B cell (primary cell): ENCODE results near the gene PAIP2. TPM values are rescaled to one million over a fixed set of nuclear protein-coding genes. Genes with fewer than 3 reads are reported as not detected.

ENCODE experiments used
- ATAC-seq: fragments of 200-7000 bp; cut with Tn5 transposase; one replicate; pipeline ENCODE4 v1.10.0; 2021; ENCODE audit warnings: low read depth, mild to moderate bottlenecking, moderate number of reproducible peaks, moderate library complexity
- CTCF ChIA-PET: fragments of 350-600 bp; sonication (Branson Sonifier 250); formaldehyde crosslinking; loops from one replicate; lab custom pipeline; 2021; ENCODE audit warnings: antibody characterized with exemption, inconsistent platforms; lab: Charles Lee
- POLR2A ChIA-PET: fragments of 350-600 bp; sonication (Branson Sonifier 250); formaldehyde crosslinking; loops from one replicate; lab custom pipeline; 2021; ENCODE audit warnings: antibody characterized with exemption; lab: Charles Lee
- DNase-seq: peaks from one replicate; pipeline ENCODE4 v3.0.0; 2013
- H2AFZ ChIP-seq: 2 replicates; pipeline ENCODE4 v1.6.1; 2012; ENCODE audit warnings: mild to moderate bottlenecking, low read depth, low read length; ENCODE audit not compliant: insufficient read depth, poor library complexity, severe bottlenecking
- H3K27ac ChIP-seq, 2 donors: 1 replicate in 1 of 2; 2 replicates in 1 of 2; pipeline ENCODE4 v1.5.1; 2012 to 2013; ENCODE audit warnings: low read length in 2 of 2, mild to moderate bottlenecking in 2 of 2, moderate library complexity in 1 of 2
- H3K27me3 ChIP-seq, 4 experiments: fragments of 200-600 bp in 1 of 4; sonication (generic) in 1 of 4; replicated peaks in 1 of 4; 1 replicate in 2 of 4; 2 replicates in 2 of 4; pipeline versions ENCODE4 v1.6.1 to v1.7.0; 2013 to 2016; ENCODE audit warnings: low read length in 3 of 4, mild to moderate bottlenecking in 2 of 4, mixed read lengths in 1 of 4, moderate library complexity in 1 of 4; ENCODE audit not compliant: insufficient read depth in 4 of 4, control insufficient read depth in 3 of 4; ENCODE audit errors: control extremely low read depth in 1 of 4
- H3K36me3 ChIP-seq, 2 experiments: replicated peaks in 1 of 2; 1 replicate in 1 of 2; 2 replicates in 1 of 2; pipeline versions ENCODE4 v1.6.1 to v1.7.1; 2013; ENCODE audit warnings: low read length in 1 of 2; ENCODE audit not compliant: insufficient read depth in 2 of 2, control insufficient read depth in 1 of 2; ENCODE audit errors: control extremely low read depth in 1 of 2, extremely low read depth in 1 of 2
- H3K4me1 ChIP-seq, 2 donors: fragments of 200-600 bp in 1 of 2; sonication (generic) in 1 of 2; 1 replicate in 1 of 2; 2 replicates in 1 of 2; pipeline versions ENCODE4 v1.5.1 to v1.6.1; 2013 to 2017; ENCODE audit warnings: low read length in 2 of 2; ENCODE audit not compliant: control insufficient read depth in 2 of 2, insufficient read depth in 2 of 2
- H3K4me2 ChIP-seq: replicated peaks from 2 replicates; pipeline ENCODE3; 2012; ENCODE audit warnings: mild to moderate bottlenecking, low read depth, low read length; ENCODE audit not compliant: poor library complexity, severe bottlenecking
- H3K4me3 ChIP-seq, 5 experiments: fragments of 200-600 bp in 1 of 5; sonication (generic) in 1 of 5; 1 replicate in 3 of 5; 2 replicates in 2 of 5; pipeline versions ENCODE4 v1.5.1 to v1.7.0; 2011 to 2016; ENCODE audit warnings: low read length in 4 of 5, mild to moderate bottlenecking in 4 of 5, low read depth in 2 of 5, control low read depth in 1 of 5, moderate library complexity in 1 of 5; ENCODE audit not compliant: insufficient read depth in 1 of 5; ENCODE audit errors: control extremely low read depth in 1 of 5, extremely low read depth in 1 of 5
- H3K79me2 ChIP-seq: fragments of 200-600 bp; sonication (generic); one replicate; pipeline ENCODE4 v1.6.0; 2016; ENCODE audit warnings: low read length; ENCODE audit not compliant: control insufficient read depth, insufficient read depth
- H3K9ac ChIP-seq: fragments of 200-600 bp; sonication (generic); 2 replicates; pipeline ENCODE4 v1.6.1; 2017; ENCODE audit warnings: mild to moderate bottlenecking, low read length, moderate library complexity
- H3K9me3 ChIP-seq, 3 donors: one replicate each; pipeline versions ENCODE4 v1.6.1 to v1.7.1; 2013; ENCODE audit warnings: low read length in 2 of 3; ENCODE audit not compliant: control insufficient read depth in 2 of 3, insufficient read depth in 1 of 3; ENCODE audit errors: control extremely low read depth in 1 of 3
- H4K20me1 ChIP-seq: 2 replicates; pipeline ENCODE4 v1.6.0; 2012; ENCODE audit warnings: mild to moderate bottlenecking, low read length; ENCODE audit not compliant: insufficient read depth, control insufficient read depth, poor library complexity, severe bottlenecking
- H3K27ac Mint-ChIP-seq: one replicate; pipeline ENCODE4 v1.8.0; 2021; ENCODE audit warnings: mixed read lengths
- H3K27me3 Mint-ChIP-seq: one replicate; pipeline ENCODE4 v1.8.0; 2021; ENCODE audit warnings: mixed read lengths
- H3K4me1 Mint-ChIP-seq: one replicate; pipeline ENCODE4 v1.8.0; 2021; ENCODE audit warnings: mixed read lengths
- H3K4me3 Mint-ChIP-seq: one replicate; pipeline ENCODE4 v1.8.0; 2021; ENCODE audit warnings: mixed read lengths
- H3K9me3 Mint-ChIP-seq: one replicate; pipeline ENCODE4 v1.8.0; 2022; ENCODE audit warnings: mixed read lengths; ENCODE audit not compliant: insufficient read depth
- CTCF ChIP-seq: fragments of 200-600 bp; IDR thresholded peaks from one replicate; pipeline ENCODE4 v1.8.0; 2022; ENCODE audit warnings: antibody characterized with exemption, mild to moderate bottlenecking
- EZH2 ChIP-seq: IDR thresholded peaks from 2 replicates; pipeline ENCODE4 v1.6.1; 2012; ENCODE audit warnings: borderline replicate concordance, low read depth, mild to moderate bottlenecking, moderate library complexity, low read length; ENCODE audit not compliant: insufficient read depth, poor library complexity, severe bottlenecking
- WGBS: methylation state at CpG from one replicate; pipeline ENCODE4 v1.1.5; 2013; ENCODE audit warnings: missing lambda C conversion rate; ENCODE audit not compliant: insufficient coverage; 5-methylcytosine and 5-hydroxymethylcytosine counted together
- intact Hi-C: fragments of 100-400 bp; cut with micrococcal nuclease; formaldehyde crosslinking; loops from one replicate; pipeline ENCODE4 v1.10.0; 2022
- polyA plus RNA-seq: library from polyadenylated mRNA; depleted of rRNA; stranded (reverse); fragments of >200 nt; gene quantifications from 2 replicates; pipeline ENCODE4 v1.2.3, GENCODE V29; 2012
- total RNA-seq, 2 donors: library from RNA; stranded (reverse); fragments of 120-200 nt in 1 of 2; gene quantifications; 1 replicate in 1 of 2; 2 replicates in 1 of 2; pipeline versions ENCODE4 v1.2.3 to v1.2.4, GENCODE V29; 2013 to 2022

The PAIP2 gene
- total and polyA plus RNA-seq, 2 donors (not counting 1 experiment from before 2014, with no cell fraction given), result 38.5 to 121 TPM

GRCh38 chr5:139294374-139295165, 47.1 kb upstream of the PAIP2 start:
- TF ChIP-seq CTCF, result no peak
- TF ChIP-seq EZH2, result no peak
- Histone ChIP-seq H3K27ac (peak overlapping the region; percentile 94 to 99), H2AFZ (peak overlapping the region; percentile 88), H3K27me3 (no peaks in the 10 kb centered on the region), H3K79me2 (peaks cover 77% of the 10 kb centered on the region), H3K4me1 (peaks cover 42 to 47% of the 10 kb centered on the region in 2 donors), H3K4me3 (peak overlapping the region; percentile 81 to 97 (median 87)), H3K4me2 (peak overlapping the region; percentile 98), H3K9ac (peak overlapping the region; percentile 99), H4K20me1 (peaks cover 51% of the 10 kb centered on the region), H3K36me3 (no peaks in the 10 kb centered on the region), H3K9me3 (no peaks in the 10 kb centered on the region)
- H3K4me1 Mint-ChIP-seq, result peaks cover 52% of the 10 kb centered on the region
- WGBS, result under 1% methylated on average over 38 of the region's 48 CpGs
- H3K27me3 Mint-ChIP-seq, result no peaks in the 10 kb centered on the region
- no peaks in the 10 kb centered on the region for H3K9me3 Mint-ChIP-seq
- peak overlapping the region; percentile 98 for H3K4me3 Mint-ChIP-seq
- intact Hi-C loops, result loop anchor here (1.0 to 5.0 kb wide), 3 partner anchors 20 to 813 kb away; no protein-coding TSS in a partner anchor
- POLR2A ChIA-PET, result interaction anchor here (0.6 to 2.8 kb wide), 15 partner anchors 9 to 415 kb away, joined by 3 to 34 read pairs (median 4); partner anchors contain the start of genes DNAJC18, MZB1, PAIP2 and SIL1
- CTCF ChIA-PET, result interaction anchor here (0.5 to 2.5 kb wide), 12 partner anchors 9 to 744 kb away, joined by 3 to 12 read pairs (median 4); partner anchors contain the start of genes MZB1 and PAIP2
- DNase-seq (peak; percentile 77), ATAC-seq (peak; percentile 20)
- peak overlapping the region; percentile 99 for H3K27ac Mint-ChIP-seq
